HEK293T (cell line): ENCODE measurements around the gene SPSB4.

Source experiments
- CTCF ChIA-PET: fragments of 350-600 bp; formaldehyde crosslinking; extraction: SDS; loops from one replicate; lab custom pipeline; 2021; ENCODE audit warnings: antibody characterized with exemption, inconsistent platforms; lab: Yijun Ruan, JAX
- POLR2A ChIA-PET: fragments of 350-600 bp; formaldehyde crosslinking; extraction: SDS; loops from one replicate; lab custom pipeline; 2020; ENCODE audit warnings: antibody characterized with exemption, inconsistent platforms; lab: Yijun Ruan, JAX
- DNase-seq: peaks from one replicate; pipeline ENCODE4 v3.0.0; 2012; ENCODE audit warnings: mixed read lengths; ENCODE audit errors: extremely low spot score
- BHLHE40 ChIP-seq: fragments of 450-650 bp; IDR thresholded peaks from 2 replicates; pipeline ENCODE4 v1.6.1; 2016; ENCODE audit warnings: mild to moderate bottlenecking, moderate library complexity, borderline replicate concordance
- CTBP1 ChIP-seq: fragments of 450-650 bp; IDR thresholded peaks from 2 replicates; pipeline ENCODE4 v1.6.1; 2016; ENCODE audit warnings: borderline replicate concordance
- ELF4 ChIP-seq: fragments of 450-650 bp; IDR thresholded peaks from 2 replicates; pipeline ENCODE4 v1.6.1; 2017; ENCODE audit warnings: antibody characterized with exemption
- FOXA1 ChIP-seq: fragments of 450-650 bp; IDR thresholded peaks from 2 replicates; pipeline ENCODE4 v1.6.1; 2016; ENCODE audit warnings: mild to moderate bottlenecking
- FOXM1 ChIP-seq: fragments of 450-650 bp; IDR thresholded peaks from 2 replicates; pipeline ENCODE4 v1.6.1; 2017; ENCODE audit warnings: mild to moderate bottlenecking, borderline replicate concordance
- HDGF ChIP-seq: fragments of 450-650 bp; IDR thresholded peaks from 2 replicates; pipeline ENCODE4 v1.6.1; 2017; ENCODE audit warnings: antibody characterized with exemption, borderline replicate concordance
- L3MBTL2 ChIP-seq: fragments of 450-650 bp; conservative IDR thresholded peaks from 2 replicates; pipeline ENCODE4 v1.6.1; 2016; ENCODE audit warnings: mild to moderate bottlenecking
- LEF1 ChIP-seq: fragments of 450-650 bp; IDR thresholded peaks from 2 replicates; pipeline ENCODE4 v1.6.1; 2017; ENCODE audit warnings: mild to moderate bottlenecking, borderline replicate concordance
- NFRKB ChIP-seq: fragments of 450-650 bp; IDR thresholded peaks from 2 replicates; pipeline ENCODE4 v1.6.1; 2016; ENCODE audit warnings: mild to moderate bottlenecking, moderate library complexity
- PKNOX1 ChIP-seq: fragments of 450-650 bp; IDR thresholded peaks from 2 replicates; pipeline ENCODE4 v1.6.1; 2016
- SUZ12 ChIP-seq: fragments of 450-650 bp; IDR thresholded peaks from 2 replicates; pipeline ENCODE4 v1.6.1; 2016; ENCODE audit warnings: mild to moderate bottlenecking
- TARDBP ChIP-seq: fragments of 450-650 bp; IDR thresholded peaks from 2 replicates; pipeline ENCODE4 v1.6.1; 2016
- ZNF384 ChIP-seq: fragments of 450-650 bp; IDR thresholded peaks from 2 replicates; pipeline ENCODE4 v1.6.1; 2016

The SPSB4 gene

DNA sequence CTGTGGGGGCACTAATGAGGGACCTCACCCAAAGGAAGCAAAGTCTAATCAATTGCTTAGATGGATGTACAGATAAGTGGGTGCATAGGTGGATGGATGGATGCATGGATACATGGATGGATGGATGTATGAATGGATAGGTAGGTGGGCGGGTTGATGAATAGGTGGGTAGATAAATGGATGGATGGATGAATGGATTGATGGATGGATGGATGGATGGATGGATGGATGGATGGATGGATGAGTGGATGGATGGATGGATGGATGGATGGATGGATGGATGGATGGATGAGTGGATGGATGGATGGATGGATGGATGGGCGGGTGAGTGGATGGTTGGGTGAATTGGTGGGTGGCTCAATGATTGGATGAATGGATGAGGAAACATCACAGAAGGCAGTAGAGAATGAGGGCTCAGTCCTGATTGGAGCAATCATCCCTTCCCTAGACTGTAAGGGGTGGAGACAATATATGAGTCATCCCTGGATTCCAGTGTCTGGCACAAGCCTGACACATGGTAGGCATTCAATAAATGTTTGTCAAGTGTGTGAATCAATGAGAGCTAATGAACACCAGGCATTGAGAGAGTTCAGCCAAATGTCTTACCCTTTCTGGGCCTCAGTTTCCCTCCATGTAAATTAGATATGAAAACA is 140.1 kb downstream of the SPSB4 start:
- no peak for TF ChIP-seq PKNOX1
- TF ChIP-seq BHLHE40 = no peak
- TF ChIP-seq L3MBTL2 = no peak
- ChIA-PET POLR2A (no interaction called here), CTCF (interaction anchor here (0.5 to 2.1 kb wide), 2 partner anchors 191 to 288 kb away, joined by 3 to 15 read pairs; no protein-coding TSS in a partner anchor)
- no peak for DNase-seq

GRCh38 chr3:141192345-141192744 is 141.2 kb downstream of the SPSB4 start:
- TF ChIP-seq SUZ12 (no peak), PKNOX1 (no peak), HDGF (no peak), TARDBP (no peak), CTBP1 (no peak), NFRKB (no peak), FOXM1 (no peak)
- peak; percentile 87 for DNase-seq
- POLR2A ChIA-PET = interaction anchor here (1.0 kb wide), 1 partner anchor 141 kb away, joined by 3 read pairs; the partner anchor contains the start of gene SPSB4
- CTCF ChIA-PET = interaction anchor here (0.6 to 2.1 kb wide), 3 partner anchors 9 to 192 kb away, joined by 3 to 15 read pairs (median 3); no protein-coding TSS in a partner anchor

GRCh38 chr3:141193066-141193830 is 142.1 kb downstream of the SPSB4 start:
- DNase-seq = no peak
- ChIA-PET POLR2A (no interaction called here), CTCF (interaction anchor here (0.9 kb wide), 1 partner anchor 142 kb away, joined by 3 read pairs; the partner anchor contains the start of gene SPSB4)
- no peak for TF ChIP-seq ELF4
- no peak for TF ChIP-seq SUZ12
- TF ChIP-seq PKNOX1 = no peak
- TF ChIP-seq NFRKB = no peak
- TF ChIP-seq FOXA1 = no peak
- TF ChIP-seq L3MBTL2 = no peak
- TF ChIP-seq CTBP1 = no peak
- no peak for TF ChIP-seq LEF1
- no peak for TF ChIP-seq BHLHE40
- no peak for TF ChIP-seq HDGF
- no peak for TF ChIP-seq ZNF384
